Stimulated activated CD8-positive, alpha-beta memory T cell treated with anti-CD3 and anti-CD28 coated beads, Interleukin-4, amount 100 ng/mL, for 4 hours (primary cell): ENCODE measurements around the gene EDC3.

Experiments
- DNase-seq, 2 donors: peaks; one replicate each; pipeline ENCODE4 v3.0.0-alpha.2; 2020; ENCODE audit warnings: low read depth in 2 of 2, low spot score in 1 of 2

The EDC3 gene

DNA sequence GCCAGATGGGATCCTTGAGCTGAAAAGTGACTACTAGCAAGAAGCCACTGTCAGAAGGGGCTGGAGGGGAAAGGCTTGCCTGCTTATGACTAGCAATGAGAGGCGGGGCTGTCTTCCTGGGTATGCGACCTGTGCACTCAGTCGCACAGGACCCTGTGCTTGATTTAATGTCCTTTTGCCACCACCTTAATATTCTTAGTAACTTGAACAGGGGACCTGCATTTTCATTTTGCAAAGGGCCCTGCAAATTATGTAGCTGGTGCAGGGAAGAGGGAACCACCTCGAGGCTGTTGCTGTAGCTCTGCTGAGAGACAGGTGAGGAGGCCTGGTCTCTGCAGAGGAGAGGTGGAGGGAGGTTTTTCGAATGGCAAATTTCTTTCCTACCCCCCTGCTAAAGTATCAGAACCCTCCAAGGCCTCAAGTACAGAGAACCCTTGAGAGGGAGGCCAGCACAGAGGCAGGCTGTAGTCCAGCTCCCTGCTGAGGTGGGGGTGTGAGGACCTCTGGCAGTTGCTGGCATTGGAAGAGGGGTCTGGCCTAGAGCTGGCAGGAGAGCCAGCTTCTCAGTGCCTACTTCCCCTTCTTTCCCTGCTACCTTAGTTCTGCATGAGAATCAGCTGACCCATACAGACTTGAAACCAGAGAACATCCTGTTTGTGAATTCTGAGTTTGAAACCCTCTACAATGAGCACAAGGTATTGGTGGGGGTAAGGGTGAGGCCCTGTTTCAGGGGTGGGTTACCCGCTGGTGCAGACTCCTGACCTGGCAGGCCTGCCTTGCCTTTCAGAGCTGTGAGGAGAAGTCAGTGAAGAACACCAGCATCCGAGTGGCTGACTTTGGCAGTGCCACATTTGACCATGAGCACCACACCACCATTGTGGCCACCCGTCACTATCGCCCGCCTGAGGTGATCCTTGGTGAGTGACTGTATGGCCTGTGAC lies 68.8 kb downstream of the EDC3 start:
- no peak for DNase-seq

DNA sequence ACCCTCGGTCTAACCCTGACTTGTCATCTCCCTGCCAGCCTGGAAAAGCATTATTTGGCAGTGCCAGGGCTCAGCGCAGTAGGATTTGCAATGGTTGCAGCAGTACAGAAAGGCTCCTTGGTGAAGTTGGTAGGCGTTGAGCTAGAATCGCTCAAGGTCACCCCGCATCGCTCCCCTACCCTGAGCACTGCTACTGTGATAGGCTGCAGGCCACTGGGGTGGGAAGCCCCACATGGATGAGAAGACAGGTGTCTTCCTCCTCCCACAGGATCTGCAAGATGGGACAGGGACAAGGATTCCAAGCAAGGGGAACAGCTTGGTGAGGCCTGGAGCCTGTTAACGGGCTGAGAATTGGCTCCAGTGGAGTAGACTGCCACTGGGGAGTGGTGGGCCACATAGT lies 69.5 kb downstream of the EDC3 start:
- DNase-seq: no peak

DNA sequence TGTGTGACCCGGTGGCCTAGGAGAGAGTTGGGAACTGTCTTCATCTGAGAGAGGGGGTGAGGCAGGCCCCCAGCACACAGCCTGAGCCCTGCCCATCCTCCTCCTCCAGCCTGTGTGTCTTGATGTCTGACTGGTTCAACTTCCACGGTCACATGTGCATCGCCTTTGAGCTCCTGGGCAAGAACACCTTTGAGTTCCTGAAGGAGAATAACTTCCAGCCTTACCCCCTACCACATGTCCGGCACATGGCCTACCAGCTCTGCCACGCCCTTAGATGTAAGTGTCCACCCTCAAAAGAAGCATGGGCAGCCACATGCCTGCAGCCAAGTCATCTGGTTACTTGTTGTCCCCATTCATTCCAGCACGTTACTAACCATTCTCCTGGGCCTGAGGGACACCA lies 70.1 kb downstream of the EDC3 start:
- no peak for DNase-seq

DNA sequence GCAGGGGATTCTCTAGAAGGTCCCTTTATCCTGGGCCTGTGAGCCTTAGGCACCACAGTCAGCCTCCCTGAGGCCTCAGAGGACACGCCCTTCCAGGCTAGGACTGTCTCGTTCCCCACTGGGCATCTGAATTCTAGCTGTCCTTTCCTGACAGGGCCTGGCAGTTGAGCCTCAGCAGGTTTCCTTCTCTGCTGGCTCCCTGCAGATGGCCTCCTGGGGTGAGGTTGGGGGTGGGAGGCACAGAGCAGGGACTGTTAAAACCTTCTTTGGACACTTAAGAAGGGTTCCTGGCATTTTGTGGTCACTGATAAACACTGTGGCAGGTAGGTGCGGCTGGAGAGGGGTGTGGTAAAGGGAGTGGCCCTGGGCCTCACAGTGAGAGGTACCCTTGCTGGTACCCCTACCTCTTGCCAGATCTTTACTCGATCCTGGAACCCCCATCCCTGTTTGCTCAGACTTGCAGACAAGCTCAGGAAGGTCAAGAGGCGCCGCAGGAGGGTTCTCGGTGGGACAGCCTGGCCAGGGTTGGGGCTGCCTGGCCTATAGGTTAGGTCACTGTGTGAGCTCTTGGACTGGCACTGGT lies 71.7 kb downstream of the EDC3 start:
- DNase-seq: no peak

DNA sequence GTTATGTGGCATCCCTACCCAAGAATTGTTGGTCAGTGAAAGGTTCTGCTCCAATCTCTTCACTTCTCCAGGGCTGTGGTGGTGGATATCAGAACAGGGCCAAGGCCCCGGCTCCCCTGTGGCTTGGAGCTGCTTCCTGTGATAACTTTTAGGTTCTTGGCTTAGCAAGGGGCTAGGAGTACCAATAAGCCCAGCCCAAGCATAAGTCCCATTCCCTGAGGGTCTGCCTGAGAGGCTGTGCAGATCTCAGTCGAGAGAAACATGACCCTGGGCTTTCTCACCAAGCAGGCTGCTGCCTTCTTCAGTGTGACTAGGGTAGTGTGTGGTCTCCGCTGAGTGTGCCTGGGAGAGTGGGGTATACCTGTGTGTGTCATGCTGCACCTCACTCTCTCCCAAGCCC lies 73.1 kb downstream of the EDC3 start:
- DNase-seq: no peak

DNA sequence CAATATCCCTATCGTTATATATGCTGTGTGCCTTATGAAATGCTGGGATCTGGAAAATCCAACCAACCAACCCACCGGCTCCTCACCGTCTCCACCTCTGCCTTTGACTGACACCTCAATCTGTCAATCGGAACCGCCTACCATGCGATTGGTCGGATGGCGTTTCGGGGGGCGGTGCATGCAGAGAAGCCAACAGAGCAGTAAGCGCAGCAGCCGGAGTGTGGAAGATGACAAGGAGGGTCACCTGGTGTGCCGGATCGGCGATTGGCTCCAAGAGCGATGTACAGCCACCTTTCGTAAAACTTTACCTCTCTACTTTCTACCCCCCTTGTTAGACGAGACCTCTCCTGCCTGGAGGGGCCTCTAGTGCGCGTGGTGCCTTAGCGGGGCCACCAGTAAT lies 73.9 kb downstream of the EDC3 start:
- DNase-seq: no peak

DNA sequence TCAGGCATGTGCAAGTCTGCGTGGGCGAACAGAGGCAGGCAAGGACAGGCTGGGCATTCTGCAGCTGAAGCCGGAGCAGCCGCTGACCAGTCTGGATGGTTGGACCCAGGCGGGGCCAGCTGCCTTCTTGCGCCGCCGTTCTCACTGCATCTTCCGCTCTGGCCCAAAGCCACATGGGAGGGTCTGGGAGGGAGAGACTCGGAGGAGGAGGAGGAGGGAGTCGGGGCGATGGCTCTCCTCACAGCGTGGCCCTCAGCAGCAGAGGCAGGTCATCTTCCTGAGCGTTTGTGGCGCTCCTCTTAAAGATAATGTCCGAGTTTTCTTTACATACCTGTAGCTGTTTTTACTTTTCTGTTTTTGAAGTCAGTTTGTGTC lies 74.3 kb downstream of the EDC3 start:
- no peak for DNase-seq

DNA sequence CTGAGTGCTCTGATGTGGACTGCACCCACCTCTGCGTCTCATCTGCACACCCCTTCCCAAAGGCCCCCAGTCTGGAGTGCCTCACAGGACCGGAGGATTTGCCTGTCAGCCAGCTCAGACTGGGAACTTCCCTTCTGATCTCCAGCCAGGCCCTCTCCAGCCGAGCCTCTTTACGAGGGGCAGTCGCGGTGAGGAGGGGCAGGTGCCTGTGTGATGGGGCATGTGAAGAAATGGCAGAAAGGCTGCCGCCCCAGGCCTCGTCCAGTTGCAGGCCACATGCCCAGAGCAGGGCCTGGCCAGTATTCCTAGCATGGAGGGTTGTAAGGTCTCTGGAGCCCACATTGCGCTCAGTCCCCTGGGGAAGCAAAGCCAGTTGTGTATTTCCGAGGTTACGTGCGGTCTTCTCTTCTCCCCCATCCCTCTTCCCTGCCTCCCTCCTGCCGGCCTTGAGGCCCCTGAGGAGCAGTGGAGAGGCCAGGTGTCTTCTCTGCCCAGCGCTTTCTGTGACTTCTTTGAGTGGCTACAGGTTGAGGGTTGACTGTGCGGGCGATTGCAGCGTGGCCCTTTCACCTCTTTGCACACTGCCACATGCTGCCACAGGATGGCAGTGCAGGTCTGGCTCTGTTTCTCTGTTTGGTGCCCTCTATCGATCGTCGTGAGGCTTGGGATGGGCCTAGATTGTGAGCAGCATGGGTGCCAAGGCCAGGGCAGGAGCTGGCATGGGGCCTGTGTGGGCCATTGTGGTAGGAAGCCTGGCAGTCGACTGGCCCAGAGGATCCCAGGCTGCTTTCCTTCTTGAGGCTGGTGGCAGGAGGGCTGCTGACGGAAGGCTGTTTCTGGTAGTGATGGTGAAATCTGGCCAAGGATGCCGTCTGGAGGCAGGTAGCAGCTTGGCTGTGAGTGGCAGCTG lies 74.9 kb downstream of the EDC3 start:
- peak; percentile 33 to 41 for DNase-seq

DNA sequence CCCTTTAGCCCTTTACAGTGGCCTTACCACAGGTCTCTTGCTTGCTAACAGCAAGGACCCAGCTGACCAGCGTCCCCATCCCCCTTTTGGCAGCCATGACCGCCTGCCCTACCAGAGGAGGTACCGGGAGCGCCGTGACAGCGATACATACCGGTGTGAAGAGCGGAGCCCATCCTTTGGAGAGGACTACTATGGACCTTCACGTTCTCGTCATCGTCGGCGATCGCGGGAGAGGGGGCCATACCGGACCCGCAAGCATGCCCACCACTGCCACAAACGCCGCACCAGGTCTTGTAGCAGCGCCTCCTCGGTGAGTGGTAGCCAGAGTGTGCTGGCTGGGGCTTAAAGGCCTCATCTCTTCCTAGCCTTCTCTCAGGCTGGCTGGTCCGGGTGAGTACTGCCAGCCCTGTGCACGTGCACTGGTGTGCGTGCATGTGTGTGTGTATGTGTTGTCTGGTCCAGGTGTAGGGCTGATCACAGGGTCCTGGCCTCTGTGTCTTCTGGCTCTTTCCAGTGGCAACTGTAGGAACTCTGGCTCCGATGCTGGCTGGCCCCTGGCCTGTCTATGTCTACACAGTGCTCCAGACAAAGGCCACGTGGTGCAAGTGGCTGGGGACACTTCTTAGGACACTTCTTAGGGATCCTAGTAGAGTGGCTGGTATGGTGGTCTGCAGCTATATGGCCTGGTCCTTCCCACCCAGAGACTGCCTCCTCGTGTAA lies 75.7 kb downstream of the EDC3 start:
- no peak for DNase-seq

DNA sequence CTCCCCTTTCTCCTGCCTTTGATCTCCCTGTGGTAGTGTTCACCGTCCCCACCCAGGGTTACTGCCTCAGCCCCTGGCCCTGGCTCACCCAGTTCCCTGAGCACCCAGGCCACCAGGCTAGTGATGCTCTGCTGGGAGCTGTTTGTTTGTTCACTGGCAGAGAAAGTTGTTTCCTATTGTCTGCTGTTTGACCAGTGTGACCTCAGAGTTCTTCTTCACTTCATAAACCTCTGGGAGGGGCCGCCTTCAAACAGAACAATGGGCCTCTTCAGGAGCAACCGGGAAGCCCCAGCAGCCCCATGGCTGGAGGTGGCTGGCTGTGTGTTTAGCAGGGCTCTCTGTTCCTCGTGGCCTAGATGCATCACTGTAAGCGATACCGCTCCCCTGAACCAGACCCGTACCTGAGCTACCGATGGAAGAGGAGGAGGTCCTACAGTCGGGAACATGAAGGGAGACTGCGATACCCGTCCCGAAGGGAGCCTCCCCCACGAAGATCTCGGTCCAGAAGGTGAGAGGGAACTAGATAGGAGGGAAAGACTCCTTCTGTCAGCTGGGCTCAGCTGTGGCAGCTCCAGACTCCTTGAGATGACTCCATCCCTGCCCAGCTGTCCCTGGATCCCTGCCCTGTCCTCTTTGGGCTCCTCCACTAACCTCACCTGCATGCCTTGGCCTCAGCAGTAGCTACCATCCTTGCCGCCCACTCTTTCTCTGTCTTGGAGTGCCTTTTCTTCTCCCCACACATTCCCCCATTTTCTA lies 76.8 kb downstream of the EDC3 start:
- no peak for DNase-seq

DNA sequence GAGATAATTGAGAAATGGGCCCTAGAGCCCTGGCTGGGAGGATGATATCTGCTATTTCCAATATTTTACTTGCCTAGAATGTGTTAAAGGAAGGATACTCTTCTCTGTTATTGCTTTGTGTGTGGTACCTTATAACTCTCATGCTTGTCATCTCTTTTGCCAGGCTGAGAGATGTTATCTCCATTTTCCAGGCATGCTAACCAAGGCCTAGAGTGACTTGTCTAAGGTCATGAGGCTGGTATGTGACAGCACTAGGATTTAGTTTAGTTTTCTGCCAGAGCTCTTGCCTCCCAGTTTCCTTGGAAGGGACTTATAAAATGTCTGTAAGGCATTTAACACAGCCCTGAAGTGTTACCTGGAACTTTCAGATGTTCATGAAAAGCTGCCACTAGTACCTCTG lies 78.8 kb downstream of the EDC3 start:
- no peak for DNase-seq

DNA sequence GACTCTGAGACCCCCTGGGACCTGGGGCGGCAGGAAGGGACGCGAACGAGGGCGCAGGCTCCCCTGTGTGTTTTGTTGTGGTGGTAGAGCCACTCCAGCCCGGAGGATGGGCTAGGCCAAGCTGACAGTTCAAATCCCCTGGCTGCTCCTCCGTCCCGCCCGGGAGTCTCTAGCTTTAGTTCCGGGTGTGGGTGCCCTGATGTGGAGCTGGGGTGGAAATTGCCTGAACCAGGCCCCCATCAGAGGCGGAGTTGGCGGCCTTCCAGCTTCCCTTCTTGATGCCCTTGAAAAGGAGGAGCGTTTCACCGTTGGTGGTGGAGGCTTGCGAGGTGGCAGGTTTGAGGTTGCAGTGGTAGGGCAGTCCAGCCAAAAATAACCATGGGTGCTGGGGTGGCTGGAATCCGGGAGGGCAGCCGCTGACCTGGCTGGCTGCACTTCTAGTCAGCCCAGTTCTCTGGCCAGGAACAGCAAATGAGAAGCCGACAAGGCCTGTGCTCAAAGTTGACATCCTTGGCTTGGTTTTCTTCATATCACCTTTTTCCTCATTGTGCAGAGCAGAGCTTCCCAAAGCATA lies 79.4 kb downstream of the EDC3 start:
- peak; percentile 44 to 47 for DNase-seq

DNA sequence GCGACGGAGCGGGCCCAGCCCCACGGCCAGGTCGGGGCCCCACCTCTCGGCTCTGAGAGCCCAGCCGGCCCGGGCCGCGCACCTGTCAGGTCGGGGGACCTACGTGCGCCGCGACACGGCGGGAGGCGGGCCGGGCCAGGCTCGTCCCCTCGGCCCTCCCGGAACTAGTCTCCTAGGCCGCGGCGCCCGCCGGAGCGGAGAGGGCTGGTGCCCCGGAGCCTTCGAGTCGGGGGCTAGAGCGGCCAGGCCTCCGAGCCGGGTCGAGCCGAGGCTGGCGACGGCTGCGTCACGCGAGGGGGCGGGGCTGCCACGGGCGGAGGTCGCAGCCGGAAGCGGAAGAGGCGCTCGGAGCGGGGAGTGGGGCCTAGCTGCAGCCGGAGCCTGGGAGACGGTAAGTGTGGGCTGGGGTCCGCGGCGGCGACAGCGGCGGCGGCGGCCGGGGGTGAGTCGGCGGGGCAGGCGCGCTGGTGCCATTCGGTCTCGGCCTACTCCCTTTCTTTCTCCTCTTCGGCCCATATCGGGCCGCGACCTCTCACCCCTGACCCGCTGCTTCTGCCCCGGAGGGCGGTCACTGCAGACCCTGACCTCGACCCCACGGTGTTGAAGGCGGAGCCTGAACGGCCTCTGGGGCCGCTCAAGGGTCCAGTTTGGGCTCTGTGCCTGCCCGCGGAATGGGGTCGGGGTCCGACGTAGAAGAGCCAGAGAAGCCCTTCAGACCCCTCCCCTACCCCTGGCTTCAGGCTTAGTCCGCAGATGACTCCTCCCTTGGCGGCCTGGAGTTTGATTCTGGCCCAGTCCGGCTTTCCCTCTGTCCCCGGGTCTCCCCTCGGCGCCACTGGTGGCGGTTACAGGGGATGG lies 80.1 kb downstream of the EDC3 start, which contains the start of gene CLK3:
TSS of gene CLK3 (plus strand) at position 329 of the 858 bp plus-strand sequence. CDS start 3,361 bp downstream, outside the sequence.
- peak; percentile 91 to 92 for DNase-seq

DNA sequence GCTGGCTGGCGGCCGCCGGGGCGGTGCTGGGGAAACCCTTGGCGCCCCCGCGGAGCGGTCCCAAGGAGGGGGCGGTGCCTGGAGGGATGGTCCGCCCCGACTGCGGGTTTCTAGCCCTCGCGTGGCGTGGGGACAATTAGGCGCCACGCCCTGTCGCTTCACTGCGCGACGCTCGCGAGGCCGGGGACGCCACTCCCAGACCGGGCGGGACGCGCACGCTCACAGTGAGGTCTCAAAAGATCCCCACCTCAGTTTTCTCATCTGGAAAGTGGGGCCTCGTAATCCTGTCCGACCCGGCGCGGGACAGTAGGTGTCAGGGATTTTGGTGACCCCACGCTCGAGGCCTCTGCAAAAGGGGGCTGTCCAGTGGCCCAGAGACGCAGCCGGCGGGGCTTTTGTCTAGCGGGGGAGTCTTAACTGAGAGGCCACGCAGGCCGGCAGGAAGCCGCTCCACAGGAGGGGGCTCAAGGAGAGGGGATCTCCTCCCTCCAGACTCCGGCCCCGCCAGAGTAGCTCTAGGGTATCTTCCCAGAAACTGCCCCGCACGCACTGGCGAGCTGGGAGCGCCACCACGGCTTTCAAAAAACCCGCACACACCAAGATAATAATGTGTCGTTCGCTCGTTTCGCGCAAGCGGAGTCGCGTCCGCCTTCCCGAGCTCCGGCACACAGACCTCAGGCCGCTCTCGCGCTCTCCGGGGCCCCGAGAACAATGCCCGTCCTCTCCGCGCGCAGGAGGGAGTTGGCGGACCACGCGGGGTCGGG lies 80.9 kb downstream of the EDC3 start:
- DNase-seq: peak; percentile 74 to 82

DNA sequence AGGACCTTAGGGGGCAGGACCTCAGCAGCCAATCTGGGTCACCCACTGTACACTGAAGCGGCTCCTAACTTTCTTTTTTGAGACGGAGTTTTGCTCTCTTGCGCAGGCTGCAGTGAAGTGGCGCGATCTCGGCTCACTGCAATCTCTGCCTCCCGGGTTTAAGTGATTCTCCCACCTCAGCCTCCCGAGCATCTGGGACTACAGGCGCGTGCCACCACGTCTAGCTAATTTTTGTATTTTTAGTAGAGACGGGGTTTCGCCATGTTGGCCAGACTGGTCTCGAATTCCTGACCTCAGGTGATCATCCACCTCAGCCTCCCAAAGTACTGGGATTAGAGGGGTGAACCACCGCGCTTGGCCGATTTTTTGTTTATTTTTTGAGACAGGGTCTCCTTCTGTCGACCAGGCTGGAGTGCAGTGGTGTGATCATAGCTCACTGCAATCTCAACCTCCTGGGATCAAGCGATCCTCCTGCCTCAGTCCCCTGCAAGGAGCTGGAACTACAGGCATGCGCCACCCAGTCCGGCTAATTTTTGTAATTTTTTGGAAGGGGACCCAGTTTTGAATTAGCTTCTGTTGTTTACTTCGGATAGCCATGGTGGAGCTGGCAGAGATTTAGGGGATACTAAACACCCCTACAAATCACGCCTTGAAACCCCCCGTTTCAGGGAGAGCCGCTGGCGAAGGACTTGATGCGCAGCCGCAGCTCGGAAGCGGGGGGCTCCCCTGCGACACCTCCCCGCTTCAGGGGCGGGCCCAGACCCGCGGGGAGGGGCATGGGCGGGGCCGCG lies 81.7 kb downstream of the EDC3 start:
- no peak for DNase-seq

DNA sequence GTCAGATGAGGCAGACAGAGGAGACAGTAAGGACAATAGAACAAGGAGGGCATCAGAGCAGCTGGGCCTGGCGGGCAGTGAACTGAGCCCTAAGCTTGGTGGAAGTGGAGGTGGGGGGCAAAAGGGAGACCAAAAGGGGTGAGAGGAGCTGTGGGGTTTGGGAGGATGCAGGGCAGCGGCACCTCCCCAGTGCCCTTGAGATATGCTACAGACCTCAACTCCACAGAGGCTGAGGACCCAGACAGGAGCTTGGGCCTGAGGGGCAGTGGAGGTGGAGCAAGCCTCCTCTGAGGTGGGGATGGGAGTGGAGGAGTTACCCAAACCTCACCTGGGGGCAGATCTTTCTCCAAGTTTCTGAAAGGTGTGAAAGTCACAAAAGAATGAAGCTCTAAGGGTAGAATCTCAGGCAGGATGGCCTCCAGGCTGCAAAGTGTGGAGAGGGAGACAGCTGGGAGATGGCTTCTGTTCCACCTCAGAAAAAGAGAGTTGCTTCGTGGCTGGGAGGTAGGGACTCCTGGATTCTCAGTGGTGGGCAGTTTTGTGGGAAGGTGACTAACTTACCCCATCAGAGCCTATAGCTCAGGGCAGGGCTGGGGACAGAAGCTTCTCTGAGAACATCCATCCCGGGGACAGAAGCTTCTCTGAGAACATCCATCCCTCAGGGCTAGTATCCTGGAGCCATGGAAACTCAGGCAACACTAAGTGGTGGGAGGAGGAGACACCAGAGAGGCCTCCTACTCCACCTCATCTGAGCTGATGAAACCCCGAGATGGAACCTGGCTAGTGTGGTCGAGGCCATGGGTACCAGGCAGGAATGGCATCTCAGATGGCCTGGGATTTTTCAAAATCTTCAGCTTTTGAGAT lies 82.5 kb downstream of the EDC3 start:
- no peak for DNase-seq
